NCI-H2196 (cell line): ENCODE data around the gene PRLR.

Experiments
- DNase-seq: peaks from one replicate; lab custom pipeline; 2025; ENCODE audit not compliant: unreplicated experiment; lab: John Stamatoyannopoulos, UW

Gene PRLR

DNA sequence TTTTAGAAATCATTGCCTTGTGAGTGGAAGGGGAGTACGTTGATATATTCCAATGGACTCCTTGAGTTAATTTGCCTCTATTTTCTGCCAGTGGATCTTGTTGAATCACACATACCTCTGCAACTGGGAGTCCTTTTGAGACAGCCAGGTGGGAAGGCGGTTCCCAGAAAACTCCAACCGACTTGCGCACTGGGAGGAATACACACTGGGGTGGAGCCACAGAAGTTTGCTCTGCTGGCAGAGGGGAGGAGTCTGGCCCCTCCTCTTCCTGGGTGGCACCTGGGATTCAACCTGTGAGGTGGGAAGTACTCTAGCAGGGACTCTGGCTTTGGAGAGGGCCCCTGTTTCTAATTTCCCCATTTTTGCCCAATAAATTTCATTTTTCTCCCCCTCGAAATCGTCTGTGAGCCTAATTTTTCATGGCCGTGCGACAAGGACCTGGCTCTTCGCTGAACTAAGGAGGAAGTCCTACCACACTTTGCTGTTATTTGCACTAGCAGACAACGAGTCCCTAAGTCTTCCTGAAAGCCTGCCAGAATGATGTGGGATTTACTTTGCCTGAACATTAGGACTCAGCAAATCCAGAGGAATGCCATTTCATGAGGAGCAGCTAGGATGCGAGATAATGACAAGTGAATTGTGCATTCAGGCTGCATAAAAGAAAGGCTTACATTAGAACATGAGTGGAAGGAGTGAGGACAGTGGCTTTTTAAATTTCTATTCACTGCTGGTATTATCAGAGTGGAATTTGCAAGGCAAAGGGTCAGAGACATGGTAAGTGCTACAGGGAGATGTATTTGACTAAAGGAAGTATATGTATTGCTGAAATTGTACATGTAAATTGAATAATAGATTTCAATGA lies 67.2 kb downstream of the PRLR start:
- DNase-seq = no peak

DNA sequence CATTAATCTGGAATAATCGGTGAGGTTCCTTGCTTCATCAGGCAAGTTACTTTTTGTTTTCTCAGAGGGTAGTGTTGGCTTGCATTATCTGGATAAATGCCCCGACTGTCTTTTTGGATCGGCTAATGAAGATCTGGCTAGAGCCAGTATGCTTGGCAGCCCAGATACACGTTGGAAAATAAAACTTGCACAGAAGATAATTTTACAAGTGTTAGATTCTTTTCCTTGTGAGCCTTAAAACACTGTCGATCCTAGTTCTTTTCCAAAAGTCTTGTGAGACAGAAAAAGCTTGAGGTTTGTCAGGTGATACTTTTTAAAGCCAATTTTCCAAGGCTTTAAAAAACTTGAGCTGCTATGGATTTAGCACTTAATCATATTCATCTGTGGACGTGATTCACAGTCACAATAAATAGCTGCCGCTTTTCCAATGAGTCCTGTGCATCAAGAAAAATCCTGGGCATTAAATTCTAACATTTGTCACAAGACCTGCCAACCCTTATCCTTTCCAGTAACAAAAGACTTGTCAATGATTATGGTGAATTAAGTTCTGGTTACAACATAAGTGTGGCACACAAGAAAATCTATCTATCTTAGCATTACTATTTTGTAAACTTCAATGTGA lies 68.5 kb downstream of the PRLR start:
- DNase-seq = no peak

DNA sequence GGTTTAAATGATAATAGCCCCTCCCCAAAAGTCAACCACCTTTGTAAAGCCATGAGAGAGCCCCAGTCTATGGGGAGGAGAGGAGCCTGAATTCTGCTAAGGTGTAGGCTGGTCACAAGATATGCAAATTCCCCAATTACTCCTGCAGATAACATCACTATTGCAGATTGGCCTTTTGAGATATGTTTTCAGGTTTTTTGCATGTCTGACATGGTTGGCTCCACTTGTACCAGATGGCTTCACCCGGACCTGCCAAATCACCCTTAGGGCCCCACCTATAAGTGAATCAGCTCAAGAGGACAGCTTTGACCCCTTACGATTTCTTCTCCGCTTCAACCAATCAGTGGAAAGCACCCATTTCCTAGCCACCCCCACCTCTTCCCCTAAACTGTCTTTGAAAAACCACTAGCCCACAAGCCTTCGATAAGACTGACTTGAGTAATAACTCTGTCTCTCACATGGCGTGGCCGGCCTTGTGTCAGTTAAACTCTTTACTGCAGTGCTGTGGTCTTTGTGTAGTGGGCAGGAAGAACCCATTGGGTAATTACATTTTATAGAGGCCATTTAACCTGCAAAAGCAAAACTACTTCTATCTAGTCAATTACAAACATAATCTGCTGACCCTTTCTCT lies 69.7 kb downstream of the PRLR start:
- DNase-seq = no peak

DNA sequence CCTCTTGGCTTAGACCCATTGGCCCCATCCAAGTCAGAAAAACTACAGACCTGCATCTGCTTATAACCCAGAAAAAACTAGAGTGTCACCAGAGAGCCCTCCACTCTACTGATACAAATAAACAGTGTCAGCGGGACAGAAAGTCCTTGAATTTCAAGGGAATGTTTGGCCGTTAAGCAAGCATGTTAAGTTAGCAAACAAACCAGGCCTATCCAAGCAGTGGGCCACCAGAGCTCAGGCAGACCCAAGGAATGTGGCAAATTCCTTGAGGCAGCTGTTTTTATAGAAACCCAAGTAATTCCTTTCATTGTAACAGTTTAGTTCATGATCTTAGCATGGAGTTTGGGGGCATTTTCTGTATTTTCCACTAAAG lies 70.9 kb downstream of the PRLR start:
- DNase-seq = no peak

DNA sequence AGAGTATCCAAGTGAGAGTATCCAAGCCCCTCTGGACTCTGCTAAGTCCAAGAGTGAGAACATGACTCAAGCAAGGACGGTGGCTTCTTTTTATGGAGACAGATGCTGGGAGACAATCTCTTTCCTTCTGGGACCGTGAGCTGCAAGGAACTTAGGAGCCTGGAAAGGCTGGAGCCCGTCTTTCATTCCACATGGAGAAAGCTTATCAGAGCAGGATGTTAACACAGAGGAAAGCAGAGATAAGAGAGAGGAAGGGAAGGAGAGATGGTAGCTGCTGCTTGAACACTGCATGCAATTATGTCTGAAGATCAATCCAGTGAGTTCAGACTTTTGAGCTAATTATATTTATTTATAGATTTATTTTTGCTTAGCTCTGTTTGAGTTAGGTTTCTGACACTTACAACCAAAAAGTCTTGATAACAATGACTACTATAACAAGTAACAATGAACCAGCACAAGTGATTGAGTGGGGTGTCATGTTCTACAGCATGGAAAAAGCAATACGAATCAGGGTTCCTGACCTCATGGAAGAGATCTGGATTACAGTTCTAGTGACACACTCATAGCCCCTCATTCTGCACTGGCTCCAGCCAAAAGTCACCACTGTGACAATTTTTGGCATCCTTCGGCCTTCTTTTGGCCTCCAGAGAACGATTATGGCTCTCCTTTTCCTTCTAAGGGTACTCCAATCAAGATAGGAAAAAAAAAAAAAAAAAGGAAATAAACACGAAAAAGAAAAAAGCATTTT lies 71.5 kb downstream of the PRLR start:
- DNase-seq = no peak

DNA sequence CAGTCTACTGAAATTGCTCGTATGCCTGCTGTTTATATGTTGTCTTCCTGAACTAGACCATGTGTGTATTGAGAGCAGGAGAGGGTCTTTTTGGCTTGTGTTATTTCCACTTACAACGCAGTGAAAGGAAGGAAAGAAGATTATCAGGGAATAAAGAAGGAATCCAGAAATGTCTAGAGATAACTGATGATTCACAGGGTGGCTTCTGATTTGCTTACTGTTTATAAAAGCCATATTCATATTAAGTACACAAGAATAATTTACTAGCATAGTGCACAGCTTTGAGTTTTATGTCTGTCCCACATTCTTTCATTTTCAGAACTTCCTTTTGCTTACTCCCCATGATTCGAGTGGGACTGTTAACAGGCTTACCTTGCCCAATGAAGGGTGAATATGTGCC lies 72.1 kb downstream of the PRLR start:
- no peak for DNase-seq

DNA sequence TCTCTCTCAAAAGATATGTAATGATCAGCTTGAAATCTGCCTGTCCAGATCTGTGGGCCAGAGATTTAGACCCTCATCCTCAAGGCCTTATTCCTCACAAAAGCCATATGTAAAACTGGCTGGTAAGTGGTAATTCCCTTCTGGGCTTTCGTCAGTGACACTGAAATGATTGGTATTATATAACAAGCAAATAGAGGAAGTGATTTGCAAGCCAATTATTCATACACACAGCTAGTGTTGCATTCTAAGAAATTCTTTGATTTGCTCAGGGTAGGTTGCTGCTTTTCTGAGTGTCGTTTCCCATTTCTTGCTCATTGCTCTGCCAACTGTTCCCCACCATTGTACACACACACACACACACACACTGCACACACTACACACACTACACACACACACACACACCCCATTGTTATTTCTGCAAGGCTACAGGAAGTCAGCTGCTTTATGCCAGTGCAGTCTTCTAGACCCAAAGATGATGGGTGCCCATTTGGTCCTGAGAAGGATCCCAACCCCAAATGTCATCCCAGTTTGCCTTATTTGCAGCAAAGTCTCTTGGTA lies 76.8 kb downstream of the PRLR start:
- DNase-seq = no peak

DNA sequence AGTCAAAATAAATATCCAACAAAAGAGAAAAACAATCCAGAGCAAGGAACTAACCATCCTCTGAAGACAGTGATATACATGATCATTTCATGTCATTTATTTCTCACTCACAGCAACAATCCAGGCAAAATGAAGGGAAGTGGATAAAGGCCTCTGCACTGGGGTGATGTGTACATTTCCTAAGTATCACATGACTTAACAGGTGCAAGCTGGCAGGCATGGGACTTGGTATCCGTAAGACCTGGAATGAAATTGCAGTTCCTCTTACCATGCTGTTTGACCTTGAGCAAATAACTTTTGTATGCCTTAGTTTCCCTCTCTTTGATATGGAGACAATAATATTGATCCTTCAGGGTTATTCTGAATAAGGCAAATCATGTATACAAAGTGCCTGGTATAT lies 77.6 kb downstream of the PRLR start:
- DNase-seq = no peak

DNA sequence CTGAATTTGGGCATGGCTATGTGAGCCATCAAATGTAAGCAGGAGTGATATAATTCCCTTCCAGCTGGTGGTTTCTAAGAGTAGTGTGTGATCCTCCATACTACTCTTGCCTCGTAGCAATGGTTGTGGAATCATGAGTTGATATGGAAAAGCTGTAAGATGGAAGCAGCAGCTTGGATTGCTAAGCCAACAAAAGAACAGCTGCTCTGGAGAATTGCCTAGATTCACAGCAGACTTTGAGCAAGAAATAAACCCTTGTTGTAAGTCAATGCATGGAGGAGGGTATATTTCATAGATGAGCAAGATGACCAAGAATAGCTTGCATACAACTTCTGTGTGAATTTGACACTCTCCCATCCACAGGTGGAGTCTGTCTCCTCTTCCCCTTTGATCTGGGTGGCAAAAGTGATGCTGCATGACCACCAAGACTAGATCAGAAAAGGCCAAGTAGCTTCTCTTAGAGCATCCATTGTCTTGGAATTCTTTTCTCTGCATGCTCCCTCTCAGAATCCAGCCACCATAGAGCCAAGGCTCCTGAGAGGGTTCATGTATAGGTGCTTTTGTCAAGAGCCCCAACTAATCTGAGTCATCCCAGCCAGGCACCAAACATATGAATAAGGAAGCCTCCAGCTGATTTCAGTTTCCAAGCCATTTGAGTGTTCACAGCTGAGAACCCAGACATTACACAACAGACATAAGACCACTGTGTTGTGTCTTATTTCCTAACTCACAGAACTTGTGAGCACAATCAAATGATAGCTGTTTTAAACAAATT lies 79.0 kb downstream of the PRLR start:
- no peak for DNase-seq

DNA sequence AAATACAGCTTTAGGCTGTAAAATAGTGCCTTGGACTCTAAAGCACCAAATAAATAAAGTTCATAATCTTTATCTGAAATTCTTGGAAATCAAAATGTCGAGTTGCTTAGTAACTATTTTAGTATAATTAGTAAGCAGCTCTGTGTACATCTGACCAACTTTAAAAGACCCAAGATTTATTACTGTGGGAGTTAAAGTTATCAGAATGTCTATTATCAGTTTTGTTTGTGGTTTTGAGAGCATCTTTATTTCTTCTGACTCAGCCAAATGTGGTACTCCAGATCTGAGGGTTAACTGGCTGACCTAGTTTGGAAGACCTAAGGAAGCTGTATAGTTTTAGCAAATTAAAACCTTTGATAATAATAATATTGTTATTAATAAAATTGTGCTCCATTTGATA lies 81.2 kb downstream of the PRLR start:
- no peak for DNase-seq

DNA sequence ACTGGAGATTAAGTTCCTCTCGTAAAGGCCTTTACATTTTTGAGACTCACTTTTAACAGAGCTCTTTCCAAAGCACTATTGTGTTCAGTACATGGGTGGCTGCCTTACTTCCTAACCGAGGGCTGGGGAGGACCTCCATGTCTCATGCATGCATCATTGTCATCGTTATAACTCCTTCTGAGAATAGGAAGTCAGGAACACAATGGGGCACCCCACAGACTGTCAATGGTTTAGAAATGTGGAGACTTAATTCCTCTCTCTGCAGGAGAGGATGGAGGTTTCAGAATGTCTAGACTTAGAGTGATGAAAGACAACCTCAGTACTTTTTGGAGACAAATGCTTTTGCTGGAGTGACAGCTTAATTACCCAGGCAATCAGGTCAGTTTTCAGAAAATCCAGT lies 83.9 kb downstream of the PRLR start:
- DNase-seq = no peak

DNA sequence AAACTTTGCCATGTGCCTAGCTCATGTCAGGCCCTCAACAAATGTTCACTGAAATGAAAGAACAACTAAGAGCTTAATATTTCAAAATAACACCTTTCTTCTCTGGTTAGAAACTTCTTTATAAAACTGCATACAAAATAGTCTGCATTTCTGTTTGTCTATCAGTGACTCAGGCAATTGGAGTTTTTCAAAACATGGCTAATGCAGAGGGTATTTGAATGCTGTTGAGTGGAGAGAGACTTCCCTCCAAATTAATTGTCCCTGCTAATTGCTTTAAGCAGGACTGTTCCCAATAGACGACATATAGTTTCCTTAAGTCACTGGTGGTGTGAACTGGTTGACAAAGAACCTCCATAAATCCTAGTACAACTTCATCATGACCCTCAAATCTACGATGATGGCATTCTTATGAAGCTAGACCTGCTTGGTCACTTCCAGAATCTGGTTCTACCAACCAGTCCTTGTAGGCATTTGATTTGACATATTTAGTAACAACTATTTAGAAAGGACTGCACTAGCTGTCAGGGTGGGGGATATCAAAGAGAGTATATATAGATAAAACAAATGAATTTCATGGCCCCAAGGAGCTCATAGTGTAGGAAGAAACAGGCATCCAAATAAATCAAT lies 84.5 kb downstream of the PRLR start:
- no peak for DNase-seq

DNA sequence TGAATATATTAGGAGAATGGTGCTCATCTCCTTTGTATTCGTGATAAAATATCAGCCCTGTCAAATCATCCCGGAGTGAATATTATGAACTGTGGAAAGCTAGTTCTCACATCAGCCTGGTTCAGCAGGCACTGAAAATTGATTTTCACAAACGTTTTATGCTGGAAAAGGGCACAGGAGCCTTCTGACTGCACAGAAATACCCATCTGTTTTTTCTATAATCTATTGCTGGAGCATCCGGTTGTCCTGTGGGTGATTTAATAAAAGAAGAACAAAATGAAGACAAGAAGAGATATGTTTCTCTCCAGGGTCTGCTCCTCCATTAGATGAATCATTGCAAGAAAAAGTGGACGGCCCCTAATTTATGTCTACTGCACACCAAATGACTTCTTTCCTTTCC lies 85.3 kb downstream of the PRLR start:
- no peak for DNase-seq

DNA sequence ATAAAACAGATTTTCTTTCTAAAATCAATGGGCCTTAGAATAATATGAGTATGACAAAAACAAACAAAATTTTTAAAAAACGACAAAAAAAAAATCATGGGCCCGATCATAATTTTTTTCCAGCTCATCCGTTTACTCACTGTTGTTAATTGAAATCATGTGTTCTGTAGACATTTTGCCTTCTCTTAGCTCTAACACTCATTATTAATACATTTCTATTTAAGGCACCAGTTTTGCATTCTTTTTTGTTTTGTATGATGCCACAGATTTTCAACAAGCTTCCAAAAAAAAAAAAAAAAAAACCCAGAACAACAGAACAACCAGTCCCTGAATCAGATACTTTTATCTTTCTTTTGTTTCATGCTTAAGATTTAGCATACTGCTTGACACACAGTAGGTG lies 86.4 kb downstream of the PRLR start:
- DNase-seq = no peak

DNA sequence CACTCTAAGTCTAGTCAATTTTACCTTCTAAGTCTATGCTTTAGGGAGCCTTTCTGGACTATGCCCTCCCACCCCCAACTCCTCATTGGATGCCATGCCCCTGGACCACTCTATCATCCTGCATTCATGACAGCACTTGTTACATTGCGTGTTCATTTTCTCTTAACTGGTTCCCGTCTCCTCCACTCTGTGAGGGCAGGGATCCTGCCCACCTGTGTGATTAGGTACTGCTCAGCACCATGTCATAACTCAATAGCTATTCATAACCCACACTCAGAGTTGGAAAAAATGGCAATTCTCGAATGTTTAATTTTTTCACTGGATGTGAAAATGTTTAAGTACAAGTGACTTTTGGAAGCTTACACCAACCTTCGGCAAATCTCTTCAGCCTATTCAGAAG lies 88.5 kb downstream of the PRLR start:
- DNase-seq = no peak

DNA sequence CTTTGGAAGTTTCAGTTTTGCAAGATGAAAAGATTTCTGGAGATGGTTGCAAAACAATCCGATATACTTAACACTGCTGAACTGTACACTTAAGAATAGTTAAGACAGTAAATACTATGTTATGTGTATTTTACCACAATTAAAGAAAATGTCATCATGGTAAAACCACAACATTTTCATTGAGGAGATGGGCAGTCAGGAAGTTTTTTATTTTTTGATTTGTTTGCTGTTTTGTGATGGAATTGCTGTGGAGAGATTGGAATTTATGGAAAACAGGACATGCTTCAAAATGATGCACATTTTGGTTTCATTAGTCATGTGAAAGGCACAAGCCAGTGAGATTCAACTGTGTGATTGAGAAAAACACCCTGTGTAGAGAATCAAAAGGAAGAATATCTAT lies 92.1 kb downstream of the PRLR start:
- no peak for DNase-seq

DNA sequence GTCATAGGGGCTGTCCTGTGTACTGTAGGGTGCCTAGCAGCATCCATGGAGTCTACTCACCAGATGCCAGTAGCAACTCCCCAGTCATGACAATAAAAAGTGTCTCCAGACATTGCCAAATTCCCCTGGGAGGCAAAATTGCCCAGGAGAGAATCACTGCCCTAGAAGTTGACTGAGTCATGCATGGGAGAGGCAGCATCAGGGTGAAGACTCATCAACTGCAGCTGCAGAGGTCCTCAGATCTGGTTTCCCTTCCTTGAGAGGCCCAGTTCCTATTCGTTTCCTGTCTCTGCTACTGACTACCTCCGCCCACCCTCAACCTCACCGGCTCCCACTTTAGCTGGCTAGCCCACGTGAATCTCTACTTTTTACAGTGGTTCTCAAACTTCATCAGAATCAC lies 93.9 kb downstream of the PRLR start:
- no peak for DNase-seq

DNA sequence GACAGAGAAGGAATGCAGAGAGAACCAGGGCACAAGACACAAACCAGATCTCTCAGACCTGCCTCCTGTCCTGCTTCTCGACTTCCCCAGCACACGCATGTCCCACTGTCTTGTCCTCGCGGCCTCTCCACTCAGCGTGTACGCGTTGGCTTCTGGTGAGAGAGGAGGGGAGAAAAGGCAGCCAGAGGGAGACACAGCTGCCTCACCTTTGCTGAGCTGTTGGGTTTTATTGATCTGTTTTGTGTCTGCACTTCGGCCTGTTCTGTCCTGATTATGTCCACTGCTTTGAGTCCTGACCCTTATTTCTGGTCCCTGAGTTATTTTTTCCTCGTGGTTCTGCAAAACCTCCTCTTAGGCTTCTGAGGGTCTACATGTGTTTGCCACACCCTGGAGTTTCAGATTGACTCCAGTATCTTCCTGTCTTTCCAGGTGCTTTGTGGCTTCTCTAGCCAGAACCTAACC lies 95.0 kb downstream of the PRLR start:
- no peak for DNase-seq

DNA sequence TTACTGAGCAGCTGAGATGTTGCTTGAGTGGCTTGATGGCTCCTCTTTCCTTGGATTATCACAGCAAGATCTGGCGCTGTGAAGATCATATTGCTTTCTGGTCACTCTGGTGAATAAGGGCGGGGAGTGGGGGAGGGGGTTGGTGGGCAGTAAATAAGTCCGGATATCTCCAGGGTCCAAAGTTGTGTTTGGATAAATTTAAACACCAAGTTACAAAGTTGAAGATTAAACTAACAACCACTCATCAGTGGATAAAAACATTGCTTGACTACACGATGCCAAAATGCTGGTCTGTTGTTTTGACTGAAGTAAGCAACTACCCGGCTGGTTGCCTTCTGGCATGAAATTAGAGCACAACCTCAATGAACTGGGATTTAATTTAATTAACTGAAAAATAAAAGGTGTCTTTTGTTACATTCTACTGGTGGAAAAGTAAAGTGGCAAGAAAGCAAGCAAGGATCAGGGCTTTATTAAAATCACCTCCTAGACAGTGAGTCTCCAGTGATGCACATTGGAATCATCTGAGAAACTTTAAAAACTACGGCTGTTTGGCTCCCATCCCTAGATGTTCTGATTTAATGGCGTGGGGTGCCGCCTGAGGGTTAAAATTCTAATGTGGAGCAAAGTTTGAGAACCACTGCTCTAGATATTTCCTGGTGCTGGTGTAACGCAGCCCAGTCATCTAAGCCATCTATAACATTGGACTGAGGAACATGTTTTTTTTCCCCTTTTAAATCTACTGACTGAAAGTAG lies 95.8 kb downstream of the PRLR start:
- no peak for DNase-seq
